GM21381 (cell line): ENCODE results near the gene TEX22.
A peak's percentile ranks its signal among the peaks of the same experiment; 100 is the strongest.
"Not testable (repeated sequence)": the region's sequence is repeated elsewhere in the genome, so short reads cannot be mapped to it uniquely, and the experiment has no call there.

Experiments used
- ATAC-seq: cut with Tn5 transposase; IDR thresholded peaks from one replicate; pipeline ENCODE4 v1.9.1; 2021; ENCODE audit warnings: mild to moderate bottlenecking, moderate library complexity; ENCODE audit not compliant: unreplicated experiment

Gene TEX22, protein sequence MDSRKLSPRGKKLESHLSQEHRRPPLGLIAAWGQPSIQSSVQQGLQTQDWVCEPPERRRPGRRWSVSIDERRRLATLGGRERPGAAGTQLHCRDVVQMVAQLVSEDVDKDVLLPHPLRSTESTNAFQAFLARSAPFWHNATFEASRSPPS

DNA sequence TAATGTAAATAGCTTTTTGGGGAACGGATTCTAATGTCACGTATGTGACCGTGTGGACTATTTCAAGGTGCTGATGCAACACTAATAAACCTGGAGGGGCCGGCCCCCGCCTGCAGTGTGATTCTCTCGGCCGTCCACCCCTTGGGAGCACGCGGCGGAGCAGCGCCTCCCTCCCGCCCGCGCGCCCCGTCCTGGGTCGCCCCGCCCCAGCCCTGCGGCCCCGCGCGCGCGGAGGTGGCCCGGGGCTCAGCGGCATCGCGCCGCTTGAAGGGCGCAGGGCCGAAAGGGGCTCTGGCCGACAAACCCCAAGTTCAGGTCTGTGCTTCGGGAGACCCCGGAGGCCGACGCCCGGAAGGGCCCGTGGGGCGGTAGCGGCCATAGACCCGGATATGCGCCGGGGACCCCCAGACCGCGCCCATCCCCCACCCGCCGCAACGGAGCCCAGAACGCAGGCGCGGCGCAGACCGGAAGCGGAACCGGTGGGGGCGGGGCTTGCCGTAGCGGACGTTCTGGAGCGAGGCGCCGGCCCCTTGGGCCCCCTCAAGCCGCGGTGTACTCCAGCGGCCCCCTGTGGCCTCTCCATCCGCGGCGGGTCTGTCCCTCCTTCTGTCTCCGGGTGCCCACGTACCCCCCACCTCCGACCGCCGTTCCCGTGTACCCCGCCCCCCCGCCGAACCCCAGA is at the start of gene TEX22:
TSS of gene TEX22 (plus strand) at position 495 of the 682 bp plus-strand sequence. CDS start 803 bp downstream, outside the sequence.
- peak; percentile 75 for ATAC-seq

GRCh38 chr14:105348945-105349699 is 49.2 kb upstream of the TEX22 start:
- no peak for ATAC-seq

GRCh38 chr14:105349992-105350391 is 48.3 kb upstream of the TEX22 start:
- no peak for ATAC-seq

DNA sequence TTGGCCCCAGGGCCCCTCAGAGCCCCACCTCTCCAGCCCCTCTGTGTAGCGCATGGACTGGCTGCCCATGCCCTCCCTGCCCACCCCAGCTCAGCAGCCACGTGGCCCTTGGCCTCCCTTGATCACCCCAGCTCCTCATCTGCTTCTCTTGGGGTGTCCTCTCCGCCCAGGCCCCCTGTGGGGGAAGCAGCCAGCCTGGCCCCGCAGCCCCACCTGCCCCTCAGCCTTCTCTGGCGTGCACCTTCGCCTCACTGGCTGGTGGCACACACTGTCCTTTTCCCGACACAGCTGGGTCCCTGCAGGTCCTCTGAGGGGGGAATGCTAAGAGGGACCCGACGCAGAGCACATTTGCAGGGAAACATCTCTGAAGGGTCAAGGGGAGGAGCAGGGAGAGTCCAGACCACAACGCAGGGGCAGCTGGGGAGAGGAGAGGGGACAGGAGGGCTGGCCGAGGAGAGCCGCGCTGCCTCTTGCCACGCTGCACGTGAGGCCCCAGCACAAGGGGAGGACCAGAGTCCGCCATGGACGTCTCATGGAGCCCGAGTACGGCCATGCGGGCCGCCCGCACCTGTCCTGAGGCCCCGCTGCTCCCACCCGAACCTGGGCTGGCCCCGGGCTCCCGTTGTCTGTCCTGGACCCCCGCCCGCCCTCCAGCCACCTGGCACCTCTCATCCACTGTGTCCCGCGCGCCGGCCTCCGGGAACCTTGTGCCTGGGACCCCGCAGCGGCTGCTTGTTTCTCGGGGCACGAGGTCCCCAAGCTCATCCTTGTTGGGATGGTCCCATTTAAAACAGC is 47.7 kb upstream of the TEX22 start:
- ATAC-seq, result no peak

DNA sequence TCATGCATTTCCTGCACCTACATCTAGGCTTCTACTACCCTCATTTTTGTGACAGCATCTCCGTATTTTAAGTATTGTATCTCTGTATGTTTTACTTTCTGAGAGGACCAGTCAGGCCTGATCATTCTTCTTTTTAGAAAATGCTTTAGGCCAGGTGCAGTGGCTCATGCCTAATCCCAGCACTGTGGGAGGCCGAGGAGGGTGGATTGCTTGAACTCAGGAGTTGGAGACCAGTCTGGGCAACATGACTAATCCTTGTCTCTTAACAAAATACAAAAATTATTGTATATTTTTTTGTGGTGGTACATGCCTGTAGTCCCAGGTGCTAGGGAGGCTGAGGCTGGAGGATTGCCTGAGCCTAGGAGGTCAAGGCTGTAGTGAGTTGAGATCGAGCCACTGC is 46.9 kb upstream of the TEX22 start:
- no peak for ATAC-seq

- no peak for ATAC-seq
Observed at GRCh38 chr14:105351920-105352851, 46.2 kb upstream of the TEX22 start.

- ATAC-seq, result no peak
Observed at GRCh38 chr14:105353136-105353535, 45.2 kb upstream of the TEX22 start.

GRCh38 chr14:105354541-105354940 is 43.8 kb upstream of the TEX22 start:
- no peak for ATAC-seq

DNA sequence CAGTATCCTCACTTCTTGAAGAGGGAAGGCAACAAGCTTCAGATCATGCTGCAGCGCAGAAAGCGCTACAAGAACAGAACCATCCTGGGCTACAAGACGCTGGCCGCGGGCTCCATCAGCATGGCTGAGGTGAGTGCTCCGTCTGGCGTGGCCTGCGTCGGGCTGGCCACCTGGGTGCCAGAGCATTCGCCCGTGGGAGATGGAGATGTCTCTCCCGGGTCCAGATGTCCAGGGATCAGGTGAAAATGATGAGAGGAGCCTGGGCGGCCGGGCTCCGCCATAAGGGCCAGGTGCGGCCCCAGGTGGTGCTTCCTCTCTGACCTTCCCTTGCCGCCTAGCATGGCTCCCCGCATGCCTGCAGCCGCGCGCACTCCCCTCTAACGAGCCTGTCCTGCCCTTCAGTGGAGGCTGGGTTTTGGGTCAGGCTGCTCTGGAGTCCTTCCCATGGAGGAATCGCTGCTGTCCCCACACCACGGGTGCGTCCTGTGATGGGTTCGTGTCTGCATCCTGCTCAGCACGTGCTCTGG is 43.2 kb upstream of the TEX22 start:
- no peak for ATAC-seq

DNA sequence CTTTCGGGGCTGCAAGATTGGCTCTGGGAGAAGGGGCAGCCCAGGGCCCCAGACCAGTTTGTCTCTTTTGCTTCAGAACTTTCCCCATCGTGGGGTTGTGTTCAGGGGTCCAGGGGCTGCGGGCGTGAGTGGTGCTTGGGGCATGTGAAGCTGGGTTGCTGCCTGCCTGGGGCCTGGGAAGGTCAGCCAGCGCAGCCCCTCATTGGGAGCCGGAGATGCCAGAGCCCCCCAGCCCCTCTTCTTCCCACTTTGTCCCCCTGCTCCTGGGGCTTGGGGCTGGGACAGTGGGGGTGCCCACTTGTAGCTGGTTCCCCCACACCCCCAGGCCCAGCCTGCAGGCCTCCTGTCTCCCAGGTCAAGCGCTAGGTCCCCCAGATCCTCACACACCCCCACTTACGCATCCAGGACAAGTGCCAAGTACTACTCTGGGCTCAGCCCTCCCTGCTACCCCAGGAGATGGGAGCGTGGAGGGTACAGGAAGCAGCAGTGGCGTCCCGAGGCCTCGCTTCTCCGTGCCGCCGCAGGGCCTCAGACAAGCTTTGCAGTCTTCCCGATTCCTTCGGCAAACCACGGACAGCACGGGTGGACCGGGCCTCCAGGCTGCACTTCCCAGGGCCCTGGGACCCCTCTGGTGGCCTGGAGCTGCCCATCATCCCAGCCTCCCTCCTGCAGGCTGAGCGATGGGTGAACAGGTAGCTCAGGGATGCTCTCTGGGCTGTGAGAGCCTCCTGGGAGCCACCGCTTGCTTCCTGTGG is 42.3 kb upstream of the TEX22 start:
- no peak for ATAC-seq

GRCh38 chr14:105356927-105357326 is 41.4 kb upstream of the TEX22 start:
- no peak for ATAC-seq

- ATAC-seq, result no peak
Observed at GRCh38 chr14:105357626-105358025, 40.7 kb upstream of the TEX22 start.

- no peak for ATAC-seq
Observed at GRCh38 chr14:105358140-105358846, 40.0 kb upstream of the TEX22 start.

DNA sequence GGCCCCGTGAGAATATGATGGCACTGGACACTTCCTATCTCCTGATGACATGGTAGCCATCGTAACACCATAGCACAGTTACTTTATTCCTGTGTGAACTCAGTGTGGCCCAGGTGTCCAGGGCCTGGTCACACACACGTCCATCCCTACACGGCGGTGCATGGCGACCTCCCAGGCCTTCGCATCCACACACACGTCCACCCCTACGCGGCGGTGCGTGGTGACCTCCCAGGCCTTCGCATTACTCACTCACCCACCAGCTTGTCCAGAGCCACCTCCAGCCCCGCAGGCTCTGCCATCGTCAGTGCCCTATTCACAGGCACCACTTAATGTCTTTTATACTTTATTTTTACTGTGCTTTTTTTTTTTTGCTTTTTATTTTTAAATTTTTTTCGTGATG is 39.4 kb upstream of the TEX22 start:
- no peak for ATAC-seq

- ATAC-seq, result not testable (repeated sequence)
Observed at GRCh38 chr14:105361412-105361811, 36.9 kb upstream of the TEX22 start.

DNA sequence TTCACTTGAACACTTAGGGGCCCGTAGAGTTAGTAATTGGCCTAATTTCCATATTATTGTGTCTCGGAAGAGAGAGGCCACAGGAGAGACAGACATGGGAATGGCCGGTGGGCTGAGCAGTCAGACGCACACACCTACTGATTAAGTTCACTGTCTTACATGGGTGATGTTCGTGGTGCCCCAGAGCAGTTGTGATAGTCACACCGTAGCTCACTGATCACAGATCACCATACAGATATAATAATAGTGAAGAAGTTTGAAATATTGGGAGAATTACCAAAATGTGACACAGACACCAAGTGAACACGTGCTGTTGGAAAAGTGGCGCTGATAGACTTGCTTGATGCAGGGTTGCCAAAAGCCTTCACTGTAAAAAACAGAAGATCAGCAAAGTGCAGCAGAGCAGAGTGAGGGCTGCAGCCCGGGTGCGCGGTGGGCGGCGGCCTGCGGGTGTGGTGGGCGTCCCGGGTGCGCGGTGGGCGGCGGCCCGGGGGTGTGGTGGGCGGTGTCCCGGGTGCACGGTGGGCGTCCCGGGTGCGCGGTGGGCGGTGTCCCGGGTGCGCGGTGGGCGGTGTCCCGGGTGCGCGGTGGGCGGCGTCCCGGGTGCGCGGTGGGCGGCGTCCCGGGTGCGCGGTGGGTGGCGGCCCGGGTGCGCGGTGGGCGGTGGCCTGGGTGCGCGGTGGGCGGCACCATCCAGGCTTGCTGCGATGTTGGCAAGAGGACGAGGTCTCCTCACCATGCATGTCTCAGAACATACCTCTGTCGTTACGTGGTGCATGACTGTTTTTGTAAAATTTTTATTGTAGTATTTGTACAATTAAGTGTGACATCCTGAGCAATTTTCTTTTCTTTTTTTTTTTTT is 34.3 kb upstream of the TEX22 start:
- no peak for ATAC-seq

GRCh38 chr14:105365101-105365500 is 33.2 kb upstream of the TEX22 start:
- no peak for ATAC-seq

- no peak for ATAC-seq
Observed at GRCh38 chr14:105365681-105366080, 32.7 kb upstream of the TEX22 start.
